ENCODE results near the gene HOOK2. TPM values are rescaled to one million over a fixed set of nuclear protein-coding genes. Genes with fewer than 3 reads are reported as not detected.
A peak's percentile ranks its signal among the peaks of the same experiment; 100 is the strongest.
"Not testable (repeated sequence)": the region's sequence is repeated elsewhere in the genome, so short reads cannot be mapped to it uniquely, and the experiment has no call there.

HOOK2 gene
- total RNA-seq, 1 donor from 2014 or later, result 27.9 TPM

DNA sequence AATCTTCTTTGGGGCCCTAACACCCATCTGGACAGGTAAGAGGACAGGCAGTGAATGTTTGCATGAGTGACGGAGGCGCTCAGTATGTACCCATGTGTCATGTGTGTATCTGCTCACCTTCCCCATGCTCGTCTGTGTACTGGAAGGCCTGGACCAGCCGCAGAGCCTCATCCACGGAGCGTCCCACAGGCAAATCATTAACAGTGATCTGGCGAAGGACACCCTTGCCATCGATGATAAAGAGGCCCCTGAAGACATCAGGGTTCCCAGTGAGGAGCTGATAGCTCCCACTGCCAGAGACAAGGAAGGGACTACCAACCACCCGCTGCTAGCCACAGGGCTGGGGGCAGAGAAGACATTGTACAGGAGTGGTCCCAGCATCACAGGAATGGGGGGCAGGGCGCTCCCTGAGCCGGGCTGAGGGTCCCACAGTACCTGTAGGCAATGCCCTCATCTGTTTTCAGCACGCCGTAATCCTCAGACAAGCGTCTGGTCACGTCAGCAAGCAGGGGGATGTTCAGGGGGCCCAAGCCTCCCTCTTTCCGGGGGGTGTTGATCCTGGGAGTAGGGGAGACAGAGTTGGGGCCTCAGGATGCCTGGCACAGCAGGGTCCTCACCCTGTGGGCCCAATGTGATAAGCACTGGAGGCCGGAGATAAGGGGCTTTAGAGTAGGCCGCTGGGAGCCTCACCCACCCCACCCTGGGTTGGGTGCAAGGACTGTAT lies 24.6 kb upstream of the HOOK2 start:
- no peak for DNase-seq (ENCODE audit: low read depth, low spot score)
- H3K36me3 Mint-ChIP-seq (ENCODE audit: low read depth), result no peaks in the 10 kb centered on the region
- TF ChIP-seq, protein P1, sequence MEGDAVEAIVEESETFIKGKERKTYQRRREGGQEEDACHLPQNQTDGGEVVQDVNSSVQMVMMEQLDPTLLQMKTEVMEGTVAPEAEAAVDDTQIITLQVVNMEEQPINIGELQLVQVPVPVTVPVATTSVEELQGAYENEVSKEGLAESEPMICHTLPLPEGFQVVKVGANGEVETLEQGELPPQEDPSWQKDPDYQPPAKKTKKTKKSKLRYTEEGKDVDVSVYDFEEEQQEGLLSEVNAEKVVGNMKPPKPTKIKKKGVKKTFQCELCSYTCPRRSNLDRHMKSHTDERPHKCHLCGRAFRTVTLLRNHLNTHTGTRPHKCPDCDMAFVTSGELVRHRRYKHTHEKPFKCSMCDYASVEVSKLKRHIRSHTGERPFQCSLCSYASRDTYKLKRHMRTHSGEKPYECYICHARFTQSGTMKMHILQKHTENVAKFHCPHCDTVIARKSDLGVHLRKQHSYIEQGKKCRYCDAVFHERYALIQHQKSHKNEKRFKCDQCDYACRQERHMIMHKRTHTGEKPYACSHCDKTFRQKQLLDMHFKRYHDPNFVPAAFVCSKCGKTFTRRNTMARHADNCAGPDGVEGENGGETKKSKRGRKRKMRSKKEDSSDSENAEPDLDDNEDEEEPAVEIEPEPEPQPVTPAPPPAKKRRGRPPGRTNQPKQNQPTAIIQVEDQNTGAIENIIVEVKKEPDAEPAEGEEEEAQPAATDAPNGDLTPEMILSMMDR (conservative IDR thresholded peaks at IDR 0.05), result no peak
- no peaks in the 10 kb centered on the region for H3K9me3 Mint-ChIP-seq
- H3K27ac Mint-ChIP-seq (ENCODE audit: unreplicated experiment), result no peak overlapping the region
- peaks cover 3% of the 10 kb centered on the region for H3K27me3 Mint-ChIP-seq (ENCODE audit: low read depth)
- peak overlapping the region; percentile 94 for H3K4me3 Mint-ChIP-seq
- peaks cover 28% of the 10 kb centered on the region for H3K4me1 Mint-ChIP-seq

DNA sequence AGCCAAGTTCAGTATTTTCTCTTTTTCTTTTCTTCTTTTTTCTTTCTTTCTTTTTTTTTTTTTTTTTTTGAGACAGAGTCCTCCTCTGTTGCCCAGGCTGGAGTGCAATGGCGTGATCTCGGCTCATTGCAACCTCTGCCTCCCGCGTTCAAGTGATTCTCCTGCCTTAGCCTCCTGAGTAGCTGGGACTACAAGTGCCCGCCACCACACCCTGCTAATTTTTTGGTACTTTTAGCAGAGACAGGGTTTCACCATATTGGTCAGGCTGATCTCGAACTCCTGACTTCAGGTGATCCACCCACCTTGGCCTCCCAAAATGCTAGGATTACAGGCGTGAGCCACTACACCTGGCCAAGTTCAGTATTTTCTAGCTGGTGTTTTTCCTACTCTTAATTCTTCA lies 22.3 kb upstream of the HOOK2 start:
- peaks cover 38% of the 10 kb centered on the region for H3K4me1 Mint-ChIP-seq
- peak overlapping the region; percentile 92 for H3K4me3 Mint-ChIP-seq
- H3K9me3 Mint-ChIP-seq; DNase-seq (ENCODE audit: low read depth, low spot score); H3K36me3 Mint-ChIP-seq (ENCODE audit: low read depth); H3K27me3 Mint-ChIP-seq (ENCODE audit: low read depth); H3K27ac Mint-ChIP-seq (ENCODE audit: unreplicated experiment): not testable (repeated sequence)

DNA sequence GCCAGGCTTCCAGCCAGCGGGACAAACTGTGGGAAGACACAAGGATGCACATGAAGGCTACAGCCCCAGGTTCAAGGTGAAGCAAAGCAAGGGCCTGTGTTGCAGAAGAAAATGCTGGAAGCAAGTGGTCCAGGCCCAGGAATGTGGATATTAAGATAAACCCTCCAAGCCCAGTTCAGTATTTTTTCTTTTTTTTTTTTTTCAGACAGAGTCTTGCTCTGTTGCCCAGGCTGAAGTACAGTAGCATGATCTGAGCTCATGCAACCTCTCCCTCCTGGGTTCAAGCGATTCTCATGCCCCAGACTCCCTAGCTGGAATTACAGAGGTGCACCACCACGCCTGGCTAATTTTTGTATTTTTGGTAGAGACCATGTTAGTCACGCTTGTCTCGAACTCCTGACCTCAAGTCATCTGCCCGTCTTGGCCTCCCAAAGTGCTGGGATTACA lies 21.8 kb upstream of the HOOK2 start:
- DNase-seq (ENCODE audit: low read depth, low spot score), result no peak
- Mint-ChIP-seq H3K27me3 (ENCODE audit: low read depth) (peaks cover 7% of the 10 kb centered on the region), H3K27ac (ENCODE audit: unreplicated experiment) (no peak overlapping the region), H3K4me1 (peaks cover 34% of the 10 kb centered on the region), H3K4me3 (peak overlapping the region; percentile 92), H3K36me3 (ENCODE audit: low read depth) (no peaks in the 10 kb centered on the region), H3K9me3 (no peaks in the 10 kb centered on the region)
- TF ChIP-seq, protein P1 (conservative IDR thresholded peaks at IDR 0.05), result no peak

DNA sequence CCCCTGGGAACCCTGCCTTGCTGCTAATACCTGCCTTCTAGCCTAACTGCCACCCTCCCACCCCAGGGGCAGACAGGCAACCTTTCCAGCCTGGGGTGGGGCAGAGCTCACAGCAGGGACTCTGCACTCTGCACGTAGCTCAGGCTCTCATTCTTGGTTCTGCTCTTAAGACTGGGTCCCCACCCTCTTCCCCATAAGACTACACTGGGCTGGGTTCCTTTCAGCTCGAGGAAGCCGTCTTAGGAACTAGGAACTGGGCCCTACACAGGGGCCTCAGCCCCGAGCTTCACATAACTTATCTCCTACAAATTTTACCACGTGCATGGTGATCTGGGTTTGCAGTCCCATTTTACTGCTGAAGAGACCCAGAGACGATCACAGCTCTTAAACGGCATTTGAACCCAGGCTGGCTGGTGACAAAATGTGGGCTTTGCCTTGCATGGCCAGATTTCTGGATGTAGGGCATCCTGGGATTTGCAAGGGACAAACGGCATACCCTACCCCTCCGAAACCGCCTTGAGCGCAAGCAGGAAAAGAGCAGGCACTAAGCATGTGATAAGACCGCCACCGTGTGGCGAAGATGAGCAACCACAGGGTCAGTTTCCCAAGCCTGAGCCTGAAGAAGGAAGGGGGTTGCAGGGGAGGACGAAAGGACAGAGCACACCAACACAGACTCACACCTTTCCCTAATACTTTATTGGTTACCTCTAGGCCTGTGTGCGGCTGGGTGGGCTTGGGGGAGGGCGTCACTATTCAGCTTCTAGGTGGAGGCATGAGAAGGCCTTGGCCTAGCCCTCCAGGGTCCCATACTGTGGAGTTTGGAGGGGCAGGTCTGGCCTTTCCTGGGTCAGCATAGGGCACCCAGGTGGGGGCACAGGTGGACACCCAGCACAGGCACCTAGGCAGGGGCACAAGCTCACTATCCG lies 21.1 kb upstream of the HOOK2 start:
- DNase-seq (ENCODE audit: low read depth, low spot score), result peak; percentile 88
- Mint-ChIP-seq H3K4me3 (peak overlapping the region; percentile 92), H3K27ac (ENCODE audit: unreplicated experiment) (no peak overlapping the region), H3K36me3 (ENCODE audit: low read depth) (no peaks in the 10 kb centered on the region), H3K27me3 (ENCODE audit: low read depth) (peaks cover 7% of the 10 kb centered on the region), H3K4me1 (peaks cover 32% of the 10 kb centered on the region), H3K9me3 (no peaks in the 10 kb centered on the region)
- TF ChIP-seq, protein P1 (conservative IDR thresholded peaks at IDR 0.05), result peak; percentile 95

DNA sequence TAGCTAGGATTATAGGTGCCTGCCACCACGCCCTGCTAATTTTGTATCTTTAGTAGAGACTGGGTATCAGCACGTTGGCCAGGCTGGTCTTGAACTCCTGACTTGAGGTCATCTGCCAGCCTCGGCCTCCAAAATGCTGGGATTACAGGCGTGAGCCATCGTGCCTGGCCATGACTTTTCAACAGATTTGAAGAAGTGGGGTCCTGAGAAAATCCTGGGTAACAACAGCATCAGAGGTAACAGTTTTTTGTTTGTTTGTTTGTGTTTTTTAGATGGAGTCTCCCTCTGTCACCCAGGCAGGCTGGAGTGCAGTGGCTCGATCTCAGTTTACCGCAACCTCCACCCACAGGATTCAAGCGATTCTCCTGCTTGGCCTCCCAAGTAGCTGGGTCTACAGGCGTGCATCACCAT lies 19.6 kb upstream of the HOOK2 start:
- H3K4me3 Mint-ChIP-seq, result peak overlapping the region; percentile 84
- no peaks in the 10 kb centered on the region for H3K36me3 Mint-ChIP-seq (ENCODE audit: low read depth)
- TF ChIP-seq, protein P1 (conservative IDR thresholded peaks at IDR 0.05), result no peak
- H3K27me3 Mint-ChIP-seq (ENCODE audit: low read depth), result peaks cover 18% of the 10 kb centered on the region
- no peaks in the 10 kb centered on the region for H3K9me3 Mint-ChIP-seq
- no peak for DNase-seq (ENCODE audit: low read depth, low spot score)
- H3K27ac Mint-ChIP-seq (ENCODE audit: unreplicated experiment), result no peak overlapping the region
- peaks cover 36% of the 10 kb centered on the region for H3K4me1 Mint-ChIP-seq

Data from neural crest cell (in vitro differentiated cells).